Kidney (tissue), 14 donors: ENCODE data around the gene SEC11A. TPM values are rescaled to one million over a fixed set of nuclear protein-coding genes. Genes with fewer than 3 reads are reported as not detected.
"Not testable (repeated sequence)": the region's sequence is repeated elsewhere in the genome, so short reads cannot be mapped to it uniquely, and the experiment has no call there.

Source experiments
- DNase-seq, 5 donors: peaks; one replicate each; pipeline ENCODE4 v3.0.0-alpha.2; 2013 to 2020
- FAIRE-seq: peaks from 2 replicates; lab custom pipeline; 2012; peaks lifted over from hg19 to GRCh38; lab: Jason Lieb, UNC
- H3K27ac ChIP-seq, 2 donors: one replicate each; pipeline ENCODE4 v1.7.0; 2013; ENCODE audit warnings: low read depth in 2 of 2, low read length in 2 of 2, inconsistent platforms in 1 of 2
- H3K27me3 ChIP-seq: one replicate; pipeline ENCODE4 v1.7.1; 2013; ENCODE audit warnings: low read length, inconsistent platforms; ENCODE audit not compliant: control insufficient read depth, insufficient read depth
- H3K36me3 ChIP-seq, 3 donors: one replicate each; pipeline versions ENCODE4 v1.7.0 to v1.7.1; 2013; ENCODE audit warnings: low read length in 3 of 3, control low read depth in 1 of 3, inconsistent platforms in 1 of 3; ENCODE audit not compliant: insufficient read depth in 3 of 3, control insufficient read depth in 2 of 3
- H3K4me1 ChIP-seq, 3 donors: one replicate each; pipeline versions ENCODE4 v1.7.0 to v1.7.1; 2013; ENCODE audit warnings: low read length in 3 of 3, inconsistent platforms in 1 of 3, low read depth in 1 of 3; ENCODE audit not compliant: control insufficient read depth in 2 of 3, insufficient read depth in 2 of 3
- H3K4me3 ChIP-seq, 3 donors: one replicate each; pipeline versions ENCODE4 v1.7.0 to v1.8.1; 2013; ENCODE audit warnings: low read length in 3 of 3, control low read depth in 1 of 3, inconsistent platforms in 1 of 3
- H3K9ac ChIP-seq, 3 donors: one replicate each; pipeline versions ENCODE4 v1.7.0 to v1.7.1; 2013; ENCODE audit warnings: low read length in 3 of 3, control low read depth in 1 of 3, inconsistent platforms in 1 of 3
- H3K9me3 ChIP-seq, 3 donors: one replicate each; pipeline versions ENCODE4 v1.7.0 to v1.7.1; 2013; ENCODE audit warnings: low read length in 3 of 3, control low read depth in 1 of 3, inconsistent platforms in 1 of 3; ENCODE audit not compliant: control insufficient read depth in 2 of 3, insufficient read depth in 1 of 3
- intact Hi-C: fragments of 100-400 bp; cut with DNase I; formaldehyde crosslinking; loops from one replicate; pipeline ENCODE4 v1.11.1; 2022
- polyA plus RNA-seq: library from polyadenylated mRNA; stranded (reverse); fragments of 350-450 nt; fragmentation: Illumina TruSeq; extraction: RNeasy Lipid Tissue Mini Kit (QIAGEN cat#74804); gene quantifications from one replicate; pipeline ENCODE4 v1.2.3, GENCODE V29; 2014; ENCODE audit warnings: low read depth, low replicate concordance; ENCODE audit not compliant: insufficient read depth
- total RNA-seq: library from RNA; stranded (reverse); fragmentation: NEBNext Ultra II Directional; extraction: Animal tissue kit (Norgen Biotek cat#: 25700); gene quantifications from one replicate; pipeline ENCODE4 v1.2.1, GENCODE V29; 2021
- TF ChIP-seq, protein P1 (sequence below): IDR thresholded peaks from 3 replicates; pipeline ENCODE4 v1.5.1; 2012; ENCODE audit warnings: mild to moderate bottlenecking, moderate library complexity, borderline replicate concordance; ENCODE audit not compliant: insufficient read depth; ENCODE audit errors: extremely low read depth
- donor health status: control.
- donor health status: control.
- donor health status: control.
- donor health status: control.
- donor health status: control.
- donor health status: DM: yes; HTN: yes; CAD: no.
- donor health status: Normal renal cell carcinoma (clear cell type).

The SEC11A gene
- total and polyA plus RNA-seq, 2 donors from 2014 or later: 147 to 161 TPM

DNA sequence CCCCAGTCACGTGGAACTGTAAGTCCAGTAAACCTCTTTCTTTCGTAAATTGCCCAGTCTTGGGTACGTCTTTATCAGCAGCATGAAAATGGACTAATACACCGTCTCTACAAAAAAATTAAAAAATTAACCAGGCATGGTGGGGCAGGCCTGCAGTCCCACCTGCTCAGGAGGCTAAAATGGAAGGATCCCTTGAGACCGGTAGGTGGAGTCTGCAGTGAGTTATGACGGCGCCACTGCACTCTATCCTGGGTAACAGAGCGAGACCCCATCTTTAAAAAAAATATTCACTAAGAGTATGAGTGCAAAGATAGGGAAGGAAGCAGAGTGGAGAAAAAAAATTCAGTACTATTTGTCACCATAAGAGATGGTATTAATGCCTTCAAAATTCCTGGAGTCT lies 25.6 kb downstream of the SEC11A start:
- Histone ChIP-seq H3K36me3 (no peaks in the 10 kb centered on the region), H3K9me3 (no peaks in the 10 kb centered on the region), H3K4me3 (no peak overlapping the region), H3K4me1 (no peaks in the 10 kb centered on the region), H3K27me3 (no peaks in the 10 kb centered on the region), H3K27ac (no peak overlapping the region), H3K9ac (no peak overlapping the region)
- DNase-seq: no peak
- no peak for FAIRE-seq
- TF ChIP-seq, protein P1, sequence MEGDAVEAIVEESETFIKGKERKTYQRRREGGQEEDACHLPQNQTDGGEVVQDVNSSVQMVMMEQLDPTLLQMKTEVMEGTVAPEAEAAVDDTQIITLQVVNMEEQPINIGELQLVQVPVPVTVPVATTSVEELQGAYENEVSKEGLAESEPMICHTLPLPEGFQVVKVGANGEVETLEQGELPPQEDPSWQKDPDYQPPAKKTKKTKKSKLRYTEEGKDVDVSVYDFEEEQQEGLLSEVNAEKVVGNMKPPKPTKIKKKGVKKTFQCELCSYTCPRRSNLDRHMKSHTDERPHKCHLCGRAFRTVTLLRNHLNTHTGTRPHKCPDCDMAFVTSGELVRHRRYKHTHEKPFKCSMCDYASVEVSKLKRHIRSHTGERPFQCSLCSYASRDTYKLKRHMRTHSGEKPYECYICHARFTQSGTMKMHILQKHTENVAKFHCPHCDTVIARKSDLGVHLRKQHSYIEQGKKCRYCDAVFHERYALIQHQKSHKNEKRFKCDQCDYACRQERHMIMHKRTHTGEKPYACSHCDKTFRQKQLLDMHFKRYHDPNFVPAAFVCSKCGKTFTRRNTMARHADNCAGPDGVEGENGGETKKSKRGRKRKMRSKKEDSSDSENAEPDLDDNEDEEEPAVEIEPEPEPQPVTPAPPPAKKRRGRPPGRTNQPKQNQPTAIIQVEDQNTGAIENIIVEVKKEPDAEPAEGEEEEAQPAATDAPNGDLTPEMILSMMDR: no peak
- intact Hi-C loops: no loop called here

- FAIRE-seq (no peak), DNase-seq (no peak)
- TF ChIP-seq, protein P1: no peak
- H3K4me1 ChIP-seq: no peaks in the 10 kb centered on the region
- H3K27me3 ChIP-seq: no peaks in the 10 kb centered on the region
- intact Hi-C loops: no loop called here
- H3K9me3 ChIP-seq: no peaks in the 10 kb centered on the region
- H3K36me3 ChIP-seq: no peaks in the 10 kb centered on the region
- no peak overlapping the region for H3K9ac ChIP-seq
- no peak overlapping the region for H3K4me3 ChIP-seq
- no peak overlapping the region for H3K27ac ChIP-seq
Measured at GRCh38 chr15:84689858-84690257, 26.1 kb downstream of the SEC11A start.

GRCh38 chr15:84686446-84686845 lies 29.5 kb downstream of the SEC11A start:
- H3K4me1 ChIP-seq, H3K4me3 ChIP-seq, DNase-seq, H3K27me3 ChIP-seq, H3K27ac ChIP-seq, FAIRE-seq, intact Hi-C loops, H3K9me3 ChIP-seq, H3K36me3 ChIP-seq, H3K9ac ChIP-seq: not testable (repeated sequence)

GRCh38 chr15:84685304-84685703 lies 30.6 kb downstream of the SEC11A start:
- FAIRE-seq (no peak), DNase-seq (no peak)
- no peaks in the 10 kb centered on the region for H3K4me1 ChIP-seq
- no peak overlapping the region for H3K9ac ChIP-seq
- H3K9me3 ChIP-seq: no peaks in the 10 kb centered on the region
- H3K27me3 ChIP-seq: no peaks in the 10 kb centered on the region
- no peak overlapping the region for H3K4me3 ChIP-seq
- intact Hi-C loops: no loop called here
- no peaks in the 10 kb centered on the region for H3K36me3 ChIP-seq
- TF ChIP-seq, protein P1: no peak
- H3K27ac ChIP-seq: no peak overlapping the region
